HUDEP-2 (cell line): Measurements from ENCODE around the gene EPGN.
A peak's percentile ranks its signal among the peaks of the same experiment; 100 is the strongest.

Experiments used
- DNase-seq, 76 experiments: peaks; one replicate each; lab custom pipeline; 2025; ENCODE audit not compliant: unreplicated experiment in 76 of 76; lab: John Stamatoyannopoulos, UW

EPGN gene, protein sequence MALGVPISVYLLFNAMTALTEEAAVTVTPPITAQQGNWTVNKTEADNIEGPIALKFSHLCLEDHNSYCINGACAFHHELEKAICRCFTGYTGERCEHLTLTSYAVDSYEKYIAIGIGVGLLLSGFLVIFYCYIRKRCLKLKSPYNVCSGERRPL

DNA sequence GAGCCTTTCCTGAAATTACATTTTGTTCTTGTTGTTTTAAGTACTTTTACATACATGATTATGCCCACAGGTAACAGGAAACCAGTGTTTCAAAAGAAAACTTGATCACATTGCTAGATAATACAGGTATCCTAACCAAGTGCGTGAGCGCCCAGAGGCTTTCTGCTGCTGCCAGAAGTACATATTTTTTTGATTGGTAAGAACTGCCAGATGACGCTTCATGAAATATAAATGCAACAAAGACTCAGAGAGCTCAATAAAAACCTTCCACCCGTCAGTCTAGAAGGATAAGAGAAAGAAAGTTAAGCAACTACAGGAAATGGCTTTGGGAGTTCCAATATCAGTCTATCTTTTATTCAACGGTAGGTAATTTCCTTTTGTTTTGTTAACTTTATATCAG, at the start of gene EPGN:
EPGN (plus strand) TSS at position 256 of the 400 bp plus-strand sequence; CDS start at position 320, 64 bp downstream.
- no peak for DNase-seq

DNA sequence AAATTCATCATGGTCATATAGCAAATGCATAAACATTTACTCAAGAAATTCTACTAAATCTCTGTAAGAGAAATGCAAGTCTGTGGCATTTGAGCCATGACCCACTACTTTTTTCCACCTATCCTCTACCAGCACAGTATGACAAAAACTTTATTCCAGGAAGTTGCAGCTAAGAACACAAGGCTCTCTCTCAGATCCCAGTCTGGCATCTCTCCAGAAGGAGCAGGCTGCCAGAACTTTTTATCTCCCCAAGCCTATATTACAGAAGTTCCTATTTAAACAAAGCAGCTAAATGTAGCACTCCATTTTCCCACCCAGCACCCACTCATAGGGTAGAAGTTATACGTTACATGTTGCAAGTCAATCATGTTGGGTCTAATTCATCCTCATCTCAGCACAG, 49.3 kb upstream of the EPGN start:
- DNase-seq, result no peak

DNA sequence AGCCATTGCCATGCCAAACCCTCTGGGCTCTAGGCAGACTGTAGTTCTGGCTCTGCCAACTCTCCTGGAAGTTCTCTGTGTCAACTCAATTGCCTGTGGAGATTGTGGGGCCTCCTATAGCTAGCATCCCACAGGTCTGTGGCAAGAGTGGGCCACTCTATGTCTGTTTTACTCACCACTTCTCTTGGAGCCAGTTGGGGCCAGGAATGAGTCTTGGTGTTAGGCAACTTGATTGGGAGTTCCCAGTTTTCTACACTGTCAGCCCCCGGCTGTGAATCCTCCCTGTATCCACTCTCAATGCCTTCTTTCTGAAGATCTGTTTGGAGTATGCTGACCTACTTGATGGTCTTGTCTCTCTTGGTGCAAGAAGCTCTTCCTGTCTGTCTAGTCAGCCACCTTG, 48.2 kb upstream of the EPGN start:
- DNase-seq, result no peak

DNA sequence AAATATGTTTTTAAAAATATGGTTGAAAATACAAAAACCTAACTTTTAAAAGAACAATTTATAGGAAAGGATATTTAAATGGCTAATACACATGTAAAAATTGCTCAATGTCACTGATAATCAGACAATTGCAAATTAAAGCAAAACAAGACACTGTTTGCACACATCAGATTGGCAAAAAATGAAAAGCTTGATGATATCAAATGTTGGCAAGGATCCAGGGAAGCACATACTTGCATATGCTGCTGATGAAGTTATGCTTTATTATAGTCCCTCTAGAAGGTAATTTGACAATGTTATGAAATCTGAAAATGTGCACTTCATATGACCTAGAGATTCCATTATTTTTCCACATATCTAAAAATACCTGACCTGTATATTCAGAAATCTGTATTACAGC, 45.7 kb upstream of the EPGN start:
- DNase-seq, result no peak

DNA sequence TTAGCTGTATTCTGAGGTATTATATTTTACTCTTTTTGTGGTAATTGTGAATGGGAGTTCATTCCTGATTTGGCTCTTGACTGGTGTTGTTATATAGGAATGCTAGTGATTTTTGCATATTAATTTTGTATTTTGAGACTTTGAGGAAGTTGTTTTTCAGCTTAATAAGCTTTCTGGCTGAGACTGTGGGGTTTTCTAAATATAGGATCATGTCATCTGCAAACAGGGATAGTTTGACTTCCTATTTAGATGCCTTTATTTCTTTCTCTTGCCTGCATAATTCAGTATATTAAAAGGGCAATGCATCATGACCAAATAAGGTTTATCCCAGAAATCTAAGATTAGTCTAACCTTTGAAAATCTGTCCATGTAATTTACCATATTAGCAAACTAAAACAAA, 44.7 kb upstream of the EPGN start:
- DNase-seq, result no peak

DNA sequence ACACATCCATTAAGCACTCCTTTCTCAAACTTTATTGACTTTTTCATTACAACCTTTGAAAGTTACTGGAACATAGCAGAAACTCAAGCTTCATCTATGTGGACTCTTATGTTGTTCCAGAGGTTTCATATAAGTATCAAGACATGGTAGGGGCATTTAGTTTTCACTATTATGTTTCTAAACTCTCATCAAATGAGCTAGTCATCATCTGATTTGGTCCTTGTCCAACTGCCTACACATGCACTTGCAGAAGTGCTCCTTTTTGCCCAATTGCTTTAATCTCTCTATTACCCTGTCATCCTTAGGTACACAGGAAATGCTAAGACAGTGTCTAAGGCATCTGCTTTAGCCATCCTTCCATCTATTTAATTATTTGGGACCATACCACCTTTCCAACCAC, 42.2 kb upstream of the EPGN start:
- DNase-seq, result no peak

DNA sequence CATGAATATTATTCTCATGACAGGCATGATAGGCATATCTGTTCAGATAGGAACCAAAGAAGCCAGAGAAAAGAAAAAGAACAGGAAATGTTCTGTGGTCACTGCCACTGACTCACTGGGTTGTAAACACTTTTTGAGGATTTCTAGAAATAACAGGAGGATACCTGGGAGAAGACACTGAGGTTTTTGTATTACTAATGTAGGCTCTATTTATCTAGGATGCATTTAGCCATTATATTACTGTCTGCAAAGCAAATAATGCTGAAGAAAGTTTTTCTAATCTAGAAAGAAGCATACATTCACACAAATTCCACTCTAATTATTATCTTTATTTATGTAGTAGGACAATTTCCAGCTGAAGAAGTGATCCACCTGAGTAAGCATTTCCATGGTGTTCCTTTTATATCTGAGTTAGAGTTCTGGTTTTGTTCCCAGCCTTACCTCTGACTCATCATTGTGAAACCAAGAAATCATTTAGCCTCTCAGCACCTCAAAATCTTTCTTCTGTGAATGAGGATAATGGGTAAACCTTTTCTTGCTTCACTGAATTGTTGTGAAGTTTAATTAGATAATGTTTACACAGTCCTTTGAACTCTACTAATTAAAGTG, 40.2 kb upstream of the EPGN start:
- DNase-seq, result no peak

DNA sequence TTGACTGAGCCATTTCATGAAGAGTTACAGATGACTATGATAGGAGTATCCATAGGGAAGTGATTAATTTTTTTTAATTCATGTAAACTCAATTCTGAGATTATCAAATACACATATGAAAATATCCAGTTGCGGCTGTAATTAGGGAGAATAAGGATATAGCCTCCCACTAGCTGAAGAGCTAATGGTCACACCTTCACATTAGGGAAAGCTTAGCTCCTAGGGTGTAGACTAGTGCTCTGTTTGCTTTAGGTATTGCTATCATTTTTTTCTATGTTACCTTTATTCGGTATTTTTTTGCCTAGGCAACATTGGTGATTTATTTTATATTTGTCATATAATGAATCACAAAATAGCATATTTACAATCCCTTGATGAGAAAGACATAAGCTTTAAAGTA, 39.6 kb upstream of the EPGN start:
- no peak for DNase-seq

DNA sequence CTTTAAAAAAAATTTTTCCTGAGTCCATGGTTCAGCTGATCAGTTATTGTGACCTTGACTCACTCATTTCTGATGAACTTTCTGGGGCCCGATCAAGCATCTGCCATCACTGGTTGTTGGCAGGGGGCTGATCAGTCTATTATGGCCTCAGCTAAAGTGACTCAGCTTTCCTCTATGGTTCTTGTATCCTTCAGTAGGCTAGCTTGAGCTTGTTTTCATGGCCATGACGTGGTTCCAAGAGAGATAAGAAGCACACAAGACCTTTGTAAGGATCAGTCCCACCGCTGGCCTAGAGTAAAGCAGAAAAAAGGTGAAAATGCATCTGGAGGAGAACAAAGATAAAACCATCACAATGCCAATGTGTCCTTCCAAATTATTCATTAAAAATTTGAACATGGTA, 29.8 kb upstream of the EPGN start:
- DNase-seq, result no peak

DNA sequence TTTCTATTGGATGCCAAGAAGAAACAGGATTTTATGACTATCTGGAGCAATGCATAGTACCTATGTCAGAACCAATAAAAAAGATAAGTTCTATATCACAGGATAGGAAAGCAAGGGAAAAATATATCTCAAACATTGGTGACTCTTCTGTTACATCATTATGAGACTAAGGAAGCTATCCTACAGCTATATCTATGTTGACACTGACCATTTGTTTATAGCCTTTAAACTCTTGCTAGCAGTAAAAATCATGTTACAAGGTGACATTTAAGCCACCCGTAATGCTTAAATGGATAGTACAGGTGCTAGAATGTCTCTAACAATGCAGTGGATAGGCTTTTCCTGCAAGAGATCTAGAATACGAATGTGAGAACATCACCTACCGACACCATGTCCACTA, 28.6 kb upstream of the EPGN start:
- DNase-seq, result no peak

DNA sequence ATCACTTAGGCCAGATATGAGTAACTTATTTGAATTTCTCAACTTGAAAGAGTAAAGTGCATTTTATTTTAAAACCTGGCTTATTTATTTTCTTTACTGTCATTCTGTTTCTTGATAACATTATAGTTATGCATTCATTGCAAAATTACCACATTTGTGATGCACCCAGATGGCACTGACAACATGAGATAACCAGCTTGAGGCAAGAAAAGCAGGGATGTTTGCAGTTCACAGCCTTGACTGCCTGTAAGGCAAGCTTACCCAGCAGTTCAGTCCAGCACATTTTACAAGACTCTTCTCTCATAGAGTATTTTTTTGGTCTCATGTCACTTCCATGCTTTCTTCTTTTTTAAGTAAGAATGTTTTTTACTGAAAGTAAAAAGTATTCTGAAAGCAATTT, 25.3 kb upstream of the EPGN start:
- DNase-seq, result no peak

DNA sequence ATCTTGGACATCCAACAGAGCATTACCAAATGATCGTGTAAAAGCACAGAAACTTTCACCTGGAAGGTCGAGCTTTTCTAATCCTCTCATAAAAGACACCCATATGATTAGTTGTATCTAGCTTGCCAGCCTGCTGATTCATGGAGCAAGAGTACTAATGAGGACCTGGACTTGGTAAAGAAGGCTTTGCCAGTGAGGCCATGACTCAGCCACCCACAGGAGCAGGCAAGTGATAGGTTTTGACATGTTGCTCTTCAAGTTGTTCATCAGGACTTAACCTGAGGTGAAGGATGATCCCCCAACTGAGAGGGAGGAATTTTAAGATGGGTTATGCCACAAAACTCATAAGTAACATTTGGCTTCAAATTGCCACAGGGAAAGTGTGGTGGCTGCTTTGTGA, 24.7 kb upstream of the EPGN start:
- peak in 2 of 76 experiments; percentile 9 for DNase-seq

DNA sequence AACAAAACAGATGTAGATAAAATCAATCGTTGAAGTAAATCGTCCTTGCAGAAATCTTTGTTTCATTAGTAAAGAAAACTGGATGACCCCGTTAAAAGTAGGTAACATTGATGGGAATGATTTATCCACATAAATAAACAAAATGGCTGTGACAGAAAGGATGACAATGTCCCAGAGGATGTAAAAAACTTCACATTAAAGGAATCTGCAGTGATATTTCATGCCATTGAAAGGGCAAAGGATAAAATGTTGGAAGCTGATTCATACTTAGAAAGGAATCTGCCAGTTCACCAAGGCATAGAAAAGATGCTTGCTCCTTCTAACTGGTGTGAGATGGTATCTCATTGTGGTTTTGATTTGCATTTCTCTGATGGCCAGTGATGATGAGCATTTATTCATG, 24.2 kb upstream of the EPGN start:
- no peak for DNase-seq

DNA sequence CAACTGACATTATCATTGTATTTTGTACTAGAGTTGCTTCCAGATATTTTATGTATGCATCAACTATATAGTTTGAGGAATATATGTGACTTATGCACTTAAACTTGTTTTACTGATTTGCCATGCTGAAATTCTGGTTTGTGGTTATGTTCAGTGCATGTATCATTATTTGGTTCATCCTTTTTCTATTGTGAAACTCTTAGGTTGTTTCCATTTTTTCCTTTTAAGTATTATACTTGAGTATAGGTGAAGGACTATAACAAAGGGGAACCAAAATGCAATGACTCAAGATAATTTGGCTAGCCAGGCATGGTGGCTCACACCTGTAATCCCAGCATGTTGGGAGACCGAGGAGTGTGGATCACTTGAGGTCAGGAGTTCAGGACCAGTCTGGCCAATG, 21.1 kb upstream of the EPGN start:
- DNase-seq, result no peak

DNA sequence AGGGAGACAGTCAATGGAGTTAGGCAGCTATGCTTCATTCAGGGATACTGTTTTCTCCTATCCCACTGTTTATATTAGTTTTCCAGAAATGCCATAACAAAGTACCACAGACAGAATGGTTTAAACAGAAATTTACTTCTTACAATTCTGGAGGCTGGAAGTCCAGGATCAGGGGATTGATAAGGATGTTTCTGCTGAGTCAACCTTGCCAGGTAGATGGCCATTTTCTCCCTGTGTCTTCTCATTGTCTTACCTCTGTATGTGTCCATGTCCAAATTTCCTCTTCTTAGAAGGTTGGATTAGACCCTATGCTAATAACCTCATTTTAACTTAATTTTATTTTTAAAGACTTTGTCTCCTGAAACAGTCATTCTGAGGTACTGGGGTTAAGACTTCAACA, 20.5 kb upstream of the EPGN start:
- no peak for DNase-seq

DNA sequence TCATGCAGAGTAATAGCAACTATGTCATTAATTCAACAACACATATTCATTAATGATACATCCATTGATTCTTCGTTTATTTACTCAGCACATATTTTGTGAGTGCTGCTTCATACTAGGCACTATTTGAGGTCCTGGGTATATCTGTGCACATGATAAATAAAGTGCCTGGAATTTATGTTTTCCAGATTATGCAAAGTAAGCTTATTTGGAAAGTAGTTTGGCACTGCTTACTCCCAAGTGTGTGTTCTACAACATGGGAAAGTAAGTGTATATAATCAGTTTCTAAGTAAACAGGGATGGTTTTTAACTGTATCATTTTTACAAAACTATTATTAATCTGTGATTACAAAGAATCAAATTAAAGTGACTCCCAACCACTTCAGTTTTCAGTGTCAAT, 16.8 kb upstream of the EPGN start:
- no peak for DNase-seq

DNA sequence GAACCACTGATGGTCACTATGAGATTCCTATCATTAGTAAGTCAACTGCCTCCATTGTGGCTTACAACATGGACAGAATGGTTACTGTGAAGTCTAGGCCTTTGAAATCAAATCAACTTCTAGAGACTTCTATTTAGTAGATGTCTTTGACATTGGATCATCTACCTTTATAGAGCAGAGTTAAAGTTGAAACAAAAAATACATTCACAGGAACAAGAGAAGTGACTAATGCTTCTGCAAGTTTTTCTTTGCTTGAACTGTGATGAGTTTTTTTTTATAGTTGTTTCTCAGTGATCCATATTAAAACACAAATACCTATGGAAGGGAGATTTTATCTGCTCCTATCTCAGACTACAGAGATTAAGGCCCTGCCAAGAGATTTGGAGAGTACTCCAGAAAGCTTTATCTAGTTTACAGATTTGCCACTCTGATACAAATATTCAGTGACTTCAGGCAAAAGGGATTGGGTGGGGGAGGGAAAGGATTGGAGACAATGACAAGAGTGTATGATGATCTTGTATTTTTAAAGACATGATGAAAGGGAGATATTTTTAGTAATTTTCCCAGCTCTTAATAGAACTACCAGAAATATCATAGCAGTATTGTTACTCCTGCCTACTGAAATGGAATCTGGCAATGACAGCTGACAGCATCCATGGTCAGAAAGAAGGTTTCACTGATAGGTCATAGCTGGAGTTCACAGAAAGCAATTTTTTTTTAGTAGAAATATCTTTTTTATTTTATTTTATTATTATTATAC, 16.0 kb upstream of the EPGN start:
- no peak for DNase-seq

DNA sequence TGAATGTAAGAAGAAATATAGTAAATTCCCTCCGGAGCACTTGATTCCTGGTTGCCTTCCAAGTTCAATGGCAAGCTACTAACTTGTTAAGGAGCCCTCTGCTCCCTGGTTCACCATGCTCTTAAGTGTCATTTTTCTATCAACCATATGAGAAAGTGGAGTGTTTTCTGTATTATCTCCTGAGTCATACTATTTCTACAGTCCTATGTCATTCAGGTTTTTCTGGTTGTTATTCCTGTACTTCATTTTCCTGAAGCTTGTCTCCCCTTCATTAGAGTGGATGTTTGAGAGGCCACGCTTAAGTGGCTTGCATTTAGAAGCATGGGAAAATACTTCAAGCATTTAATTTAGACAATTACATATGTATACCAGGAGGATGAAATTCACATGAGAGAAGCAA, 14.7 kb upstream of the EPGN start:
- no peak for DNase-seq

DNA sequence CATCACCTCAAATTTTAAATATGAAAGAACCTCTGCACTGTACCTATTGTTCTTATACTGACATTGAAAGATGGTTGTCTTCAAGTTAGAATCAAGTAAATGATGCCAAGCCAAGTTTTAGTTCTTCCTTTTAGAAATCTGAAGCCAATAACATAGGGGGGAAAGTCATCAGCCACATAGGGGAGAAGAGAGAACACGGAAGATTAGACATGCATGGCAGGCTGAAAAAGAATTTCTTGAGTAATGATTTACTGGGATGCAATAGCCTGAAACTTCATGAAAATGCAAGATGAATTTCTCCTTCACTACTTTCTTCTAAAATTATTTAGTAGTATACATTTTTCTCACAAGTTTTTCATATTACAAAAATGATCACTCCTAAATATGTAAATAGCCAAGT, 13.6 kb upstream of the EPGN start:
- DNase-seq, result no peak

DNA sequence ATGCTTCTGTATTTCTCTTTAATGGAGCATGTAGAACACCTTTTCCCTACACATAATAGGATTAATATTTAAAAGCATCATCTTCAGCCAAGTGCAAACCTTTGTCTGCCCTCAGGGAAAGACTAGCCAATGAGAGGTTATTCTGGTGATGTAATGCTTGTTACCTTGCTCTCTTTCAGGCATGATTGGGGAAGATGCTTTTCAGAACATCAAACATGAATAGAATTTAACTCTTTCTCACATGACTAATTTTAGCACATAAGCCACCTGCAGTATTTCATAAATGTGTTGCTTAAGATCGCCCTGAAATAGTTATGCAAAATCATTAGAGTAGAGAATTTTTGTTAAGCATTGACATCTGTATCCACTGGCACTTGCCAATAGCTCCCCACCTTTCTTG, 10.7 kb upstream of the EPGN start:
- DNase-seq, result no peak

DNA sequence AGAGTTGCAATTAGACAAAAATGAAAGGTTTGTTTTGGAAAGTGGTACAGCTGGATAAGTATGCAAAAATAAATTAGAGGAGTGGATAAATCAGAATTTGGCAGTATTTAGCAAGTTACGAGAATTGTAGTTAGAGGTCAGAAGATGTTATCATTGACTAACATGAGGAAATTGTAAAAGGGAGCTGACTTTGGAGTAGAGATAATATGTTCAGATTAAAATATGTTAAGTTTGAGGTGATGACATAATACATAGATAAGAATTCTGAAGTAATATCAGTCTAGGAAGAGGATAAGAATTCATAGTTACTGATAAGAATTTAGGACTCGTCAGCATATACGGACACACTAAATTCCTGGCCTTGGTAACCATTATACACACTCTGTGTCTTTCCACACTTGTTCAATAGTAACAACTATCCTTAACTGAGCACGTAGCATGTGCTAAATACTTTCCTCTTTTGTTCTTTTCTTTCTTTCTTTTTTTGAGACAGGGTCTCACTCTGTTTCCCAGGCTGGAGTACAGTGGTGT, 4.1 kb upstream of the EPGN start:
- DNase-seq, result no peak

DNA sequence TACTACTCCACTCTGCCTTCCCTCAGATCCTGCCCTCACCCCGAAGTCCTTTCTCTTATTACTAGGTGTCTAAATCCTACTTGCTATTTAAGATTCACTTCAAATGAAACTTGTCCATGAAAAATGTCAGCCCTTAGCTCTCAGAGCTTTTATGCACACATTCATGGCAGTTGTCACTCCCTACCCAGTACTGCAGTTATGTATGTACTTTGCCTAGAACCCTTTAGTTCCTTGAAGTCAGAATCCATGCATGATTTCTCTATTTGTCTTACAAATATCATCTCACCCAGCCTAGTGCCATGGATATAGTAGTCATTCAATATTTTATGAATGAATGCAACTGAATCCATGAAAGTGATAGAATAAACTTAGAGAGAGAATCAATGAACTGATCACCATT, 3.3 kb upstream of the EPGN start:
- DNase-seq, result no peak
